Measurements from ENCODE around the gene COL27A1.

Gene COL27A1

DNA sequence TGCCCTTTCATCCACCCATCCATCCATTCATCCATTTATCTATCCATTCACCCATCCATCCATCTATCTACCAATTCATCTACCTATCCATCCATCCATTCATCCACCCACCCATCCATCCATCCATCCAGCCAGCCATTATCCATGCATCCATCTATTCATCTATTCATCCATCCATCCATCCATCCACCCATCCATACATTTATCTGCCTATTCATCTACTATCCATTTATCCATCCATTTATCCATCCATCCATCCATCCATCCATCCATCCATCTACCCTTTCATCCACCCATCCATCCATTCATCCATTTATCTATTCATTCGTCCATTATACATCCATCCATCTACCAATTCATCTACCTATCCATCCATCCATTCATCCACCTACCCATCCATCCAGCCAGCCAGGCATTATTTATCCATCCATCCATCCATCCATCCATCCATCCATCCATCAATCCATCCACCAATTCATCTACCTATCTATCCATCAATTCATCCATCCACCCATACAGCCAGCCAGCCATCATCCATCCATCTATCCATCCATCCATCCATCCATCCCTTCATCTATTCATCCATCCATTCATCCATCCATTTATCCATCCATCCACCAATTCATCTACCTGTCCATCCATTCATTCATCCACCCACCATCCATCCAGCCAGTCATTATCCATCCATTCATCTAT is 10.2 kb downstream of the COL27A1 start:
- Histone ChIP-seq H3K9ac (ENCODE audit: low read length) (no peak overlapping the region), H3K4me3 (ENCODE audit: low read length) (no peak overlapping the region), H3K9me3 (ENCODE audit: control insufficient read depth, low read length) (no peaks in the 10 kb centered on the region), H3K27me3 (replicated peaks; ENCODE audit: control insufficient read depth, insufficient read depth, low read length) (no peaks in the 10 kb centered on the region), H3K36me3 (ENCODE audit: control insufficient read depth, insufficient read depth, low read length, severe bottlenecking) (peaks cover 43% of the 10 kb centered on the region), H3K4me1 (ENCODE audit: control insufficient read depth, insufficient read depth, low read length) (peaks cover 32% of the 10 kb centered on the region)
- DNase-seq (ENCODE audit: low read depth) = no peak

DNA sequence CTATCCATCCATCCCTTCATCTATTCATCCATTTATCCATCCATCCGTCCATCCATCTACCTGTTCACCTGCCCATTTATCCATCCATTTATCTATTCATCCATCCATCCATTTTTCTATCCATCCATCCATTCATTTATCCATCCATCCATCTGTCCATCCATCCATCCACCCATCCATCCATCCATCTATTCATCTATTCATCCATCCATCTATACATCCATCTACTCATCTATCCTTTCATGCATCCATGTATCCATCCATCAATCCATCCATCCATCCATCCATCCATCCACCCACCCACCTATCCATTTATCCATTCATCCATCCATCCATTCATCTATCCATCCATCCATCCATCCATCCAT is 10.8 kb downstream of the COL27A1 start:
- no peak for DNase-seq (ENCODE audit: low read depth)
- Histone ChIP-seq H3K9me3 (ENCODE audit: control insufficient read depth, low read length) (no peaks in the 10 kb centered on the region), H3K4me1 (ENCODE audit: control insufficient read depth, insufficient read depth, low read length) (peaks cover 32% of the 10 kb centered on the region), H3K27me3 (replicated peaks; ENCODE audit: control insufficient read depth, insufficient read depth, low read length) (no peaks in the 10 kb centered on the region), H3K9ac (ENCODE audit: low read length) (no peak overlapping the region), H3K36me3 (ENCODE audit: control insufficient read depth, insufficient read depth, low read length, severe bottlenecking) (peaks cover 45% of the 10 kb centered on the region), H3K4me3 (ENCODE audit: low read length) (no peak overlapping the region)

DNA sequence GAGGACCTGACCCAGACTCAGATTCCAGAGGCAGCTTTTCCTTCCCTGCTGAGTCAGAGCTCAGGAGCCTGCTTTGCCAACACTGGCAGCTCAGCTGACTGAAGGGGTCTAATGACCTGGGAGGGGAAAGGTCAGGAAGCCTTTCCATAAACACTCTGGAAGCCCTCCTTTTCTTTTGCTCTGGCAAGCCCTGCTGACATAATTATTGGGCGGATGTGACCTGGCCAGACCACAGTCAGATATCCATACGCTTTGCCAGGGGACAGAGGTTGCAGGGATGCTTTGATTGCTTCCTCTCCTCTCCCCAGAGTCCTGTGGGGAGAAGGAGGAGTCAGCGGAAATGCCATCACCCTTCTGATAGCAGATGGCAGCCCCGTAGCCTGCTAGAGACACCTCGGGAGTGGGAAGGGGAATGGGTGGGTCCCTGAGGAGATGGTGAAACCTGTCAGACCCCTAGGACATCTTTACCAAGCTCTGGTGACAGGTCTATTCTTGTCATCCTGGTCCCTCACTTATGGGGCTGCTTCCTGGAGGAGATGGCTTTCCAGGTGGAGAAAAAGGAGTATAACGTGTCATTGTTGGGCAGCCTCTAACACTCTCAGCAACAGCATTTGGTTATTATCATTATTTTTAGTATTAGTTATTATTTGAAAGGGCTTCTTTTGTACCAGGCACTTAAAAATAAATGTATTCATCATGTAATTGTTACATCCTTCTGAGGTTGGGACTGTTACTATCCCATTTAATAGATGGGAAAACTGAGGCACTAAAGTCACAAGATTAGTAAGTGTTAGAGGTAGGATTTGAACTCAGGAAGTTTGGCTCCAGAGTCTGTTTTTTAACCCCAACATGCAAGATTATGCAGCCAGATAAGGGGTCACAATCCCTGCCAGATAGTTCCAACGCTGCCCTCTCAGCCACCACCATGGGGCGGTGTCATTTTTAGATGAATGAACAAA is 11.6 kb downstream of the COL27A1 start:
- no peak overlapping the region for H3K4me3 ChIP-seq (ENCODE audit: low read length)
- DNase-seq (ENCODE audit: low read depth) = no peak
- peaks cover 48% of the 10 kb centered on the region for H3K36me3 ChIP-seq (ENCODE audit: control insufficient read depth, insufficient read depth, low read length, severe bottlenecking)

DNA sequence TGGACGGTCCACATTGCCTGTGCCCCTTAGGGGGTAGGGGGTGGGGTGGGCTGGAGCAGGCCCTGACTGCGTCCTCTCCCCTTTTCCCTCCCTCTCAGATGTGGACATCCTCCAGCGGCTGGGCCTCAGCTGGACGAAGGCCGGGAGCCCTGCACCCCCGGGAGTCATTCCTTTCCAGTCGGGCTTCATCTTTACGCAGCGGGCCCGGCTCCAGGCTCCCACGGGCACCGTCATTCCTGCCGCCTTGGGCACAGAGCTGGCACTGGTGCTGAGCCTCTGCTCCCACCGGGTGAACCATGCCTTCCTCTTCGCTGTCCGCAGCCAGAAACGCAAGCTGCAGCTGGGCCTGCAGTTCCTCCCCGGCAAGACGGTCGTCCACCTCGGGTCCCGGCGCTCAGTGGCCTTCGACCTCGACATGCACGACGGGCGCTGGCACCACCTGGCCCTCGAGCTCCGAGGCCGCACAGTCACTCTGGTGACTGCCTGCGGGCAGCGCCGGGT is 12.3 kb downstream of the COL27A1 start:
- H3K4me1 ChIP-seq (ENCODE audit: control insufficient read depth, insufficient read depth, low read length) = peaks cover 28% of the 10 kb centered on the region
- DNase-seq (ENCODE audit: low read depth) = no peak
- H3K9me3 ChIP-seq (ENCODE audit: control insufficient read depth, low read length) = no peaks in the 10 kb centered on the region
- H3K27me3 ChIP-seq (replicated peaks; ENCODE audit: control insufficient read depth, insufficient read depth, low read length) = no peaks in the 10 kb centered on the region
- H3K9ac ChIP-seq (ENCODE audit: low read length) = no peak overlapping the region
- H3K36me3 ChIP-seq (ENCODE audit: control insufficient read depth, insufficient read depth, low read length, severe bottlenecking) = peaks cover 52% of the 10 kb centered on the region
- no peak overlapping the region for H3K4me3 ChIP-seq (ENCODE audit: low read length)

More for the DNA sequence above, 11.6 kb downstream of the COL27A1 start:
- Histone ChIP-seq H3K27me3 (replicated peaks; ENCODE audit: control insufficient read depth, insufficient read depth, low read length) (no peaks in the 10 kb centered on the region), H3K9ac (ENCODE audit: low read length) (no peak overlapping the region), H3K9me3 (ENCODE audit: control insufficient read depth, low read length) (no peaks in the 10 kb centered on the region), H3K4me1 (ENCODE audit: control insufficient read depth, insufficient read depth, low read length) (peaks cover 30% of the 10 kb centered on the region)

DNA sequence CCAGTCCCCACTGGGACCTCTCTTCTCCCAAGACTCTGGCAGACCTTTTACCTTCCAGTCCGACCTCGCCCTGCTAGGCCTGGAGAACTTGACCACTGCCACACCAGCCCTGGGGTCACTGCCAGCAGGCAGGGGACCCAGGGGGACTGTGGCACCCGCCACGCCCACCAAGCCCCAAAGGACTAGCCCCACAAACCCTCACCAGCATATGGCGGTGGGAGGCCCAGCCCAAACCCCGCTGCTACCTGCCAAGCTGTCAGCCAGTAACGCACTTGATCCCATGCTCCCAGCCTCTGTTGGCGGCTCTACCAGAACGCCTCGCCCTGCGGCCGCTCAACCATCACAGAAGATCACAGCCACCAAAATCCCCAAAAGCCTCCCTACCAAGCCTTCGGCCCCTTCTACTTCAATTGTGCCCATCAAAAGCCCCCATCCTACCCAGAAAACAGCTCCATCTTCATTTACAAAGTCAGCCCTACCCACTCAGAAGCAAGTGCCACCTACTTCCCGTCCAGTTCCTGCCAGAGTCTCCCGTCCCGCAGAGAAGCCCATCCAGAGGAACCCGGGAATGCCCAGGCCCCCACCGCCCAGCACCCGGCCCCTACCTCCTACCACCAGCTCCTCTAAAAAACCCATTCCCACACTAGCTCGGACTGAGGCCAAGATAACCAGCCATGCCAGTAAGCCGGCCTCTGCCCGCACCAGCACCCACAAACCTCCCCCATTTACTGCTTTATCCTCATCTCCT is 13.1 kb downstream of the COL27A1 start:
- Histone ChIP-seq H3K9me3 (ENCODE audit: control insufficient read depth, low read length) (no peaks in the 10 kb centered on the region), H3K9ac (ENCODE audit: low read length) (no peak overlapping the region), H3K4me3 (ENCODE audit: low read length) (no peak overlapping the region), H3K27me3 (replicated peaks; ENCODE audit: control insufficient read depth, insufficient read depth, low read length) (no peaks in the 10 kb centered on the region), H3K36me3 (ENCODE audit: control insufficient read depth, insufficient read depth, low read length, severe bottlenecking) (peaks cover 52% of the 10 kb centered on the region), H3K4me1 (ENCODE audit: control insufficient read depth, insufficient read depth, low read length) (peaks cover 30% of the 10 kb centered on the region)
- no peak for DNase-seq (ENCODE audit: low read depth)

DNA sequence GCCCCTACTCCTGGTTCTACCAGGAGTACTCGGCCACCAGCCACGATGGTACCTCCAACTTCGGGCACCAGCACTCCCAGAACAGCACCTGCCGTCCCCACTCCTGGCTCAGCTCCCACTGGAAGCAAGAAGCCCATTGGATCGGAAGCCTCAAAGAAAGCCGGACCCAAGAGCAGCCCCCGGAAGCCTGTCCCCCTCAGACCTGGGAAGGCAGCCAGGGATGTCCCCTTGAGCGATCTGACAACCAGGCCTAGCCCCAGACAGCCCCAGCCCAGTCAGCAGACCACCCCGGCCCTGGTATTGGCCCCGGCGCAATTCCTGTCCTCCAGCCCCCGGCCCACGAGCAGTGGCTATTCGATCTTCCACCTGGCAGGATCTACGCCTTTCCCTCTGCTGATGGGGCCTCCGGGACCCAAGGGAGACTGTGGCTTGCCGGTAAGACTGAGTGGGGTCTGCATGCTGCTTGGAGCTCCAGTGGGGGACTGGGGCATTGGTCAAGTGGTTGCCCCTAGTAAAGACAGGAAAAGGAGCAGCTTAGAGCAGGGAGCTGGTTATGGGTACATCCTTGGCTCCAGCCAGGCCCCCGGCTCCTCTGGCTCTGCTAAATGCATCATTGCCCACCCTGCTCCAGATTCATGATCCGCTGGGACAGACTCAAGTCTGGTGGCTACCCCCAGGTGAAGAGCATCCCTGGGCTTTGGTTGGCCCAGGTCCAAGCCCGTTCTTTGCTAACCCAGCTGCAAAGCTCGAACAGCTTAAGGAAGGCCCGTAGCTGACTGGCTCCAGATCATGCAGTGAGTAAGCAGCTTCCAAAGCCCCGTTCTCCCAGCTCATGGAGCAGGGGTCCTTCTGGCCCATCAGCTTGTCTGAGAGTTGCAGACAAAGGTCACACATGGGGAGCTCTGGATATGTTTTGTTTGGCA is 14.0 kb downstream of the COL27A1 start:
- Histone ChIP-seq H3K4me3 (ENCODE audit: low read length) (no peak overlapping the region), H3K4me1 (ENCODE audit: control insufficient read depth, insufficient read depth, low read length) (peaks cover 23% of the 10 kb centered on the region), H3K27me3 (replicated peaks; ENCODE audit: control insufficient read depth, insufficient read depth, low read length) (no peaks in the 10 kb centered on the region), H3K9me3 (ENCODE audit: control insufficient read depth, low read length) (no peaks in the 10 kb centered on the region), H3K9ac (ENCODE audit: low read length) (no peak overlapping the region), H3K36me3 (ENCODE audit: control insufficient read depth, insufficient read depth, low read length, severe bottlenecking) (peaks cover 52% of the 10 kb centered on the region)
- peak; percentile 55 for DNase-seq (ENCODE audit: low read depth)

DNA sequence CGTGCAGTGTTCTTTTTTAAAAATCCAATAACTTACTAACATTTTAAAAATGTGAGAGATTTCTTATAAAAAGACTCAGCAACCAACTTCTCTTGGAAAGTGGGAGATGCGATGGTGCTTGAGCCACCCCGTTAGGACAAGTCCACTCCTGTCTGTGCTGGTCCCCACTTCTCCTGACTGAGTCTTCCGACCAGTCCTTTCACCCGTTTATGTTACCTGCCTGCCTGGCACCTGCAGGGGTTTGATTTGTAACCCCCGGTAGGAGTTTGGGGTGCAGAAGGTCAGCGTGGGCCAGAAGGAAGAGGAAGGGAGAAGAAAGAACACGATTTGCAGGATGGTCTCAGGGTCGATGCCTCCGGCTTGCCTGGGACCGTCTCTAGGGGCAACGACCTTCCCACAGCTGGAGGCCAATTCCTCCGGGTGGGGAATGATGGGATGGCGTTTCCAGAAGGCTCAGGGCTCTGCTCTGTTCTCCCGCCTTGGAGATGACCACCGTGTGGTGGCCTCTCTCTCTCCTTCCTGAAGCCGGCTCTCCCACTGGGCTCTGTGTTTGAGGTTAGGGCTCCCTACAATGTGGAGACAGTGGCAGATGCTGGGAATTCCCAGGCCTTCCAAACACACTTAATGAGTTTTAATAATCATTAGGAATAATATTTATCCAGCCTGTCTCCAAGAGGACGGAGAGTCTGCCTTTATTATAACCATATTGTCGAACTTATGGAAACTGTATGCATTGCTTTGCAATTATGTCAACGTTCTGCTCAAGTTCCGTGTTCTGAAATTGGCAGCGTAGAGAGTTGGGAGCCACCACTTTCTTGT is 14.8 kb downstream of the COL27A1 start:
- Histone ChIP-seq H3K27me3 (replicated peaks; ENCODE audit: control insufficient read depth, insufficient read depth, low read length) (no peaks in the 10 kb centered on the region), H3K36me3 (ENCODE audit: control insufficient read depth, insufficient read depth, low read length, severe bottlenecking) (peaks cover 46% of the 10 kb centered on the region), H3K4me1 (ENCODE audit: control insufficient read depth, insufficient read depth, low read length) (peaks cover 23% of the 10 kb centered on the region), H3K4me3 (ENCODE audit: low read length) (no peak overlapping the region), H3K9ac (ENCODE audit: low read length) (no peak overlapping the region), H3K9me3 (ENCODE audit: control insufficient read depth, low read length) (no peaks in the 10 kb centered on the region)
- no peak for DNase-seq (ENCODE audit: low read depth)

DNA sequence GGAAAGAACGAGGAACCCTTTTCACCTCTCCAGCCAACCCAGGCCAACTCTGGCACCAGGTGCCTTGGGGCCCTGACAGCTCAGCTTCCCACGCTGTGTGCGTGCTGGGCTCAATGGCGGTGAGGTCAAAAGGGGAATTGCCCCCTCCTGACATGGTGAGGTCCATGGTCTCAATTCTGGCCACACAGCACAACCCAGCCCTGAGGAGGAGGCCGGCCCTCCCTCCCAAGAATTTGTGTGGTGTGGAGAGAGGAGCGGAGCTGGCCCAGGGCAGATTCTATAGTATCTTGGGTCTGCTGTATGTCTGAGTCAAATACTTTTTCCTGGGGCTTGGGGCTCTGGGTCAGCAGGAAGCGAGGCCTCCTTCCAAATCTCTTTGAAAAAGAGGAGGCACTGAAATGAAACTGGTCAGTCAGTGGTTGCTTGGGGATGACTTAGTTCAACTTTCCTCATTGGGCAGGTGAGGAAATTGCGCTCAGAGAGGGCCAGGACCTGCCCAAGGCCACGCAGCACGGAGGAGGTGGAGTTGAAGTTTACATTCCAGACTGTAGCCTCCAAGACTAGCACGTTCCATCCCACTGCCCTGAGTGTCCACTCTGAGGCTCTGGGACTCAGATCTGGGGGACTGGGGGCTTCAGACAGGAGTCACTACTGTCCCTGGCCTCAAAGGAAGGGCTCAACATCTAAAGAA is 15.6 kb downstream of the COL27A1 start:
- Histone ChIP-seq H3K36me3 (ENCODE audit: control insufficient read depth, insufficient read depth, low read length, severe bottlenecking) (peaks cover 38% of the 10 kb centered on the region), H3K4me1 (ENCODE audit: control insufficient read depth, insufficient read depth, low read length) (peaks cover 23% of the 10 kb centered on the region), H3K9ac (ENCODE audit: low read length) (no peak overlapping the region), H3K27me3 (replicated peaks; ENCODE audit: control insufficient read depth, insufficient read depth, low read length) (no peaks in the 10 kb centered on the region), H3K4me3 (ENCODE audit: low read length) (no peak overlapping the region), H3K9me3 (ENCODE audit: control insufficient read depth, low read length) (no peaks in the 10 kb centered on the region)
- no peak for DNase-seq (ENCODE audit: low read depth)

DNA sequence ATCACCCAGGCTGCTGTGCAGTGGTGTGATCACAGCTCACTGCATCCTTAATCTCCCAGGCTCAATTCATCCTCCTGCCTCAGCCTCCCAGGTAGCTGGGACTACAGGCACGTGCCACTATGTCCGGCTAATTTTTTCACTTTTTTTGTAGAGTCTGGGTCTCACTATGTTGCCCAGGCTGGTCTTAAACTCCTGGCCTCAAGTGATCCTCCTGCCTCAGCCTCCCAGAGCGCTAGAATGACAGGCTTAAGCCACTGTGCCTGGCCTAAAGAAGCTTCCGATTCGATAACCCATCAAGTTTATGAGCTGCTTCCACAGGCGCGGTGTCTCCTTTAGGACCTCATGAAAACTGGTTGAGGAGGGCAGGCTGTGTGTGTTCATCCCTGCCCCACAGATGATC is 16.2 kb downstream of the COL27A1 start:
- no peak overlapping the region for H3K9ac ChIP-seq (ENCODE audit: low read length)
- peaks cover 36% of the 10 kb centered on the region for H3K36me3 ChIP-seq (ENCODE audit: control insufficient read depth, insufficient read depth, low read length, severe bottlenecking)
- DNase-seq (ENCODE audit: low read depth) = no peak
- no peak overlapping the region for H3K4me3 ChIP-seq (ENCODE audit: low read length)
- no peaks in the 10 kb centered on the region for H3K9me3 ChIP-seq (ENCODE audit: control insufficient read depth, low read length)
- H3K27me3 ChIP-seq (replicated peaks; ENCODE audit: control insufficient read depth, insufficient read depth, low read length) = no peaks in the 10 kb centered on the region
- peaks cover 22% of the 10 kb centered on the region for H3K4me1 ChIP-seq (ENCODE audit: control insufficient read depth, insufficient read depth, low read length)

Measured in adipocyte (in vitro differentiated cells).